GM21367 (cell line): ENCODE data around the gene BCL2L1.
A peak's percentile ranks its signal among the peaks of the same experiment; 100 is the strongest.
"Not testable (repeated sequence)": the region's sequence is repeated elsewhere in the genome, so short reads cannot be mapped to it uniquely, and the experiment has no call there.

Source experiments
- ATAC-seq: cut with Tn5 transposase; IDR thresholded peaks from one replicate; pipeline ENCODE4 v1.9.1; 2021; ENCODE audit not compliant: unreplicated experiment

The BCL2L1 gene

GRCh38 chr20:31677553-31678260 is 45.0 kb downstream of the BCL2L1 start:
- ATAC-seq, result no peak

- no peak for ATAC-seq
Measured at GRCh38 chr20:31676609-31676989, 46.1 kb downstream of the BCL2L1 start.

- ATAC-seq, result no peak
Measured at GRCh38 chr20:31675828-31676608, 46.6 kb downstream of the BCL2L1 start.

- ATAC-seq, result peak; percentile 58
Measured at GRCh38 chr20:31674895-31675827, 47.5 kb downstream of the BCL2L1 start.

GRCh38 chr20:31673943-31674463 is 48.7 kb downstream of the BCL2L1 start:
- ATAC-seq, result no peak

- ATAC-seq, result no peak
Measured at GRCh38 chr20:31673435-31673834, 49.2 kb downstream of the BCL2L1 start.

GRCh38 chr20:31671324-31671723 is 51.3 kb downstream of the BCL2L1 start:
- ATAC-seq, result no peak

- no peak for ATAC-seq
Measured at GRCh38 chr20:31670371-31671228, 52.1 kb downstream of the BCL2L1 start.

GRCh38 chr20:31669876-31670275 is 52.8 kb downstream of the BCL2L1 start:
- ATAC-seq, result no peak

GRCh38 chr20:31668944-31669343 is 53.7 kb downstream of the BCL2L1 start:
- ATAC-seq, result not testable (repeated sequence)

GRCh38 chr20:31667315-31668285 is 55.1 kb downstream of the BCL2L1 start:
- no peak for ATAC-seq

GRCh38 chr20:31666258-31667042 is 56.2 kb downstream of the BCL2L1 start:
- ATAC-seq, result no peak

- no peak for ATAC-seq
Measured at GRCh38 chr20:31665753-31666152, 56.9 kb downstream of the BCL2L1 start.

- ATAC-seq, result no peak
Measured at GRCh38 chr20:31664696-31665354, 57.8 kb downstream of the BCL2L1 start.

GRCh38 chr20:31663838-31664695 is 58.6 kb downstream of the BCL2L1 start:
- no peak for ATAC-seq

GRCh38 chr20:31663524-31663837 is 59.2 kb downstream of the BCL2L1 start:
- ATAC-seq, result no peak

- ATAC-seq, result no peak
Measured at GRCh38 chr20:31662372-31662854, 60.3 kb downstream of the BCL2L1 start.
